ENCODE data around the gene MTMR6.
A peak's percentile ranks its signal among the peaks of the same experiment; 100 is the strongest.

MTMR6 gene

GRCh38 chr13:25225970-25226369, 61.3 kb downstream of the MTMR6 start:
- DNase-seq (ENCODE audit: extremely low read depth, low read depth): no peak
- no peak overlapping the region for H3K4me3 ChIP-seq (replicated peaks; ENCODE audit: low read depth, low read length)
- no peak for TF ChIP-seq CTCF (IDR thresholded peaks at IDR 0.05; ENCODE audit: low read depth, low read length, missing control alignments)

- no peak for TF ChIP-seq CTCF (IDR thresholded peaks at IDR 0.05; ENCODE audit: low read depth, low read length, missing control alignments)
- DNase-seq (ENCODE audit: extremely low read depth, low read depth): no peak
- H3K4me3 ChIP-seq (replicated peaks; ENCODE audit: low read depth, low read length): no peak overlapping the region
Measured at GRCh38 chr13:25224151-25224550, 63.1 kb downstream of the MTMR6 start.

DNA sequence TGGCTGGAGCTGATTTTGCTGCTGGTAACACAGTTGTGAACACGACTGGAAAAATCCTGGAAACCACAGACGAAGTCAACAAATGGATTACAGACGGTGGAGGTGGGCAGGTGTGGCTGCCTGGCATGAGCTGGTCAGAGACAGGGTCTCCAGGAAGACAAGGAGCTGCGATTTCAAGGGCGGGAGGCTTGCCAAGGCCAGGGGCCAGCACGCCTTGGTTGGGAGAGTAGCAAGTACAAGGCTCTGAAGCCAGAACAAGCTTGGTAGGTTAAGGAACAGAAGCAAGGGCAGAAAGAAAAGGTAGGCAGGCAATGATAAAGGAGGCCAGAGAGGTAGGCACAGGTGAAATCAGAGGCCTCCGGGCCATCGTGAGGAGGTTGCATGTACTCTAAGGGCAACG, 64.5 kb downstream of the MTMR6 start:
- DNase-seq (ENCODE audit: extremely low read depth, low read depth): no peak
- no peak for TF ChIP-seq CTCF (IDR thresholded peaks at IDR 0.05; ENCODE audit: low read depth, low read length, missing control alignments)
- H3K4me3 ChIP-seq (replicated peaks; ENCODE audit: low read depth, low read length): no peak overlapping the region

- DNase-seq (ENCODE audit: extremely low read depth, low read depth): no peak
- no peak for TF ChIP-seq CTCF (IDR thresholded peaks at IDR 0.05; ENCODE audit: low read depth, low read length, missing control alignments)
Measured at GRCh38 chr13:25218019-25218418, 69.3 kb downstream of the MTMR6 start.

GRCh38 chr13:25217023-25217885, 70.0 kb downstream of the MTMR6 start:
- H3K4me3 ChIP-seq (replicated peaks; ENCODE audit: low read depth, low read length): no peak overlapping the region
- DNase-seq (ENCODE audit: extremely low read depth, low read depth): peak; percentile 2
- TF ChIP-seq CTCF (IDR thresholded peaks at IDR 0.05; ENCODE audit: low read depth, low read length, missing control alignments): no peak

More at GRCh38 chr13:25218019-25218418, 69.3 kb downstream of the MTMR6 start:
- H3K4me3 ChIP-seq (replicated peaks; ENCODE audit: low read depth, low read length): no peak overlapping the region

- DNase-seq (ENCODE audit: extremely low read depth, low read depth): no peak
- H3K4me3 ChIP-seq (replicated peaks; ENCODE audit: low read depth, low read length): no peak overlapping the region
- no peak for TF ChIP-seq CTCF (IDR thresholded peaks at IDR 0.05; ENCODE audit: low read depth, low read length, missing control alignments)
Measured at GRCh38 chr13:25215253-25215575, 72.1 kb downstream of the MTMR6 start.

Measured in HFF-Myc (cell line).